ENCODE results near the gene REX1BD. TPM values are rescaled to one million over a fixed set of nuclear protein-coding genes. Genes with fewer than 3 reads are reported as not detected.
"Not testable (repeated sequence)": the region's sequence is repeated elsewhere in the genome, so short reads cannot be mapped to it uniquely, and the experiment has no call there.

REX1BD gene
- total RNA-seq = 10 to 100 TPM; 77.0 to 86.7 (median 82.6) TPM

DNA sequence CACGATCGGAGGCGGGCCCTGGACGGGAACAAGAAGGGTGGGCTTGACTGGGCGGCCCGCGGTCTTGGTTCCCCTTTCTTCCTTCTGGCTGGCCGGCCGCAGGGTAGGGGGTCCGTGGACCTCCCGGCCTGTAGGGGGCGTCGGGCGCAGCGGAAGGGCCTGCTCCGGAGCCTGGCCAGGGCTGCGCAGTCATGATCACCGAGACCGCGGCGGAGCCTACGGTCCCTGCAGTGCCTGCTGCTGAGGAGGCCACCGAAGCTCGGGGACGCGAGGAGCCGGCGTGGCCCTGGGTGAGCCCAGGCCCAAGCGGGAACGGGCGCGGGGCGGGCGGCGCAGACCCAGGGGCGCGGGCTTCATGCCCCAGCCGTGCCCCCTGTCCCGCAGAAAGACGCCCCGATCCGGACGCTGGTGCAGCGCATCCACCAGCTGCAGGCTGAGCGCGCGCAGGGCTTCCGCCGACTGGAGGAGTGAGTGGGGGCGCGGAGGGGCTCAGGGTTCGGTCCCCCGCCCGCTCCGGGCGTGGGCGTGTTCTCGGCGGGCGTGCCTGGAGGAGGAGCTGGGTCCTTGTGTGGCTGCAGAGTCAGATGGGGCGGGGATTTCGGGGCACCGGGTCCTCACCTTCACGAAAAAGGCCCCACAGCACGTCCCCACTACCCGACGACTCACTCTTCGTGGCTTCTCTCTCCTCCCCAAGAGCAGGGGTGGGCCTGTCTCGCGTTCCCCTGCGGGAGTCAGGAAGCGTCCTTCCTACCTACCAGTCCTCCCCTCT lies at the start of gene REX1BD:
Gene REX1BD, plus strand, starts transcription at position 188 of the 769 bp plus-strand sequence. Its CDS starts 4 bp downstream, at position 192.
- H3K4me3 ChIP-seq = peak within 1 kb of the TSS; percentile 87
- no peaks in the 10 kb centered on the region for H3K9me3 ChIP-seq
- no peaks in the 10 kb centered on the region for H3K27me3 ChIP-seq
- H3K36me3 ChIP-seq = peaks cover 11% of the 10 kb centered on the region
- peak within 1 kb of the TSS; percentile 80 for H3K27ac ChIP-seq
- TF ChIP-seq, protein P1, sequence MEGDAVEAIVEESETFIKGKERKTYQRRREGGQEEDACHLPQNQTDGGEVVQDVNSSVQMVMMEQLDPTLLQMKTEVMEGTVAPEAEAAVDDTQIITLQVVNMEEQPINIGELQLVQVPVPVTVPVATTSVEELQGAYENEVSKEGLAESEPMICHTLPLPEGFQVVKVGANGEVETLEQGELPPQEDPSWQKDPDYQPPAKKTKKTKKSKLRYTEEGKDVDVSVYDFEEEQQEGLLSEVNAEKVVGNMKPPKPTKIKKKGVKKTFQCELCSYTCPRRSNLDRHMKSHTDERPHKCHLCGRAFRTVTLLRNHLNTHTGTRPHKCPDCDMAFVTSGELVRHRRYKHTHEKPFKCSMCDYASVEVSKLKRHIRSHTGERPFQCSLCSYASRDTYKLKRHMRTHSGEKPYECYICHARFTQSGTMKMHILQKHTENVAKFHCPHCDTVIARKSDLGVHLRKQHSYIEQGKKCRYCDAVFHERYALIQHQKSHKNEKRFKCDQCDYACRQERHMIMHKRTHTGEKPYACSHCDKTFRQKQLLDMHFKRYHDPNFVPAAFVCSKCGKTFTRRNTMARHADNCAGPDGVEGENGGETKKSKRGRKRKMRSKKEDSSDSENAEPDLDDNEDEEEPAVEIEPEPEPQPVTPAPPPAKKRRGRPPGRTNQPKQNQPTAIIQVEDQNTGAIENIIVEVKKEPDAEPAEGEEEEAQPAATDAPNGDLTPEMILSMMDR (IDR thresholded peaks at IDR 0.05) = peak; percentile 49 to 79
- TF ChIP-seq POLR2AphosphoS5 (IDR thresholded peaks at IDR 0.05) (peak in 2 of 3 donors; percentile 16 to 62), EP300 (IDR thresholded peaks at IDR 0.05) (no peak), POLR2A (IDR thresholded peaks at IDR 0.05) (no peak)
- 0% methylated on average over 19 of the region's 72 CpGs for WGBS
- peaks cover 41% of the 10 kb centered on the region for H3K4me1 ChIP-seq
- DNase-seq (ENCODE audit: low spot score in 2 of 2) = peak; percentile 92 to 94

DNA sequence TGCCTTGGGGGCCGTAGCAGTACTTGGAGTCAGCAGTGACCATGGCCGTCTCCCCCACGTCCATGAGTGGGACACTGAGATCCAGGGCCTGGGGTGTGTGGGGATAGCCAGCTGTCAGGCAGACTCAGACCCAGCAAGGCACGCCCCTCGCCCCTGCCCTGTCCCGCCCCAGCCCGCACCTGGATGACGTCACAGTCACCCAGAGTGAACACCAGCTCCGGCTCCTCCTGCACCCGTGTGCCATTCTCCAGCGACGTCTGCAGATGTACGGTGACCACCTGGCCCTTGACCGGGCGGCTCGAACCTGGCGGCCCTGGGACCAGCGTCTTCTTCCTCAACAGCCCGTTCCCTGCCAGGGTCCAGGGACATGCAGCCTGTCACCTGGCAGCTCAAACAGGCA lies 49.2 kb upstream of the REX1BD start:
- H3K9me3 ChIP-seq = no peaks in the 10 kb centered on the region
- TF ChIP-seq, protein P1 (IDR thresholded peaks at IDR 0.05) = no peak
- TF ChIP-seq POLR2A (IDR thresholded peaks at IDR 0.05) (no peak), POLR2AphosphoS5 (IDR thresholded peaks at IDR 0.05) (no peak)
- H3K27ac ChIP-seq = no peak overlapping the region
- peaks cover 16% of the 10 kb centered on the region for H3K4me1 ChIP-seq
- DNase-seq (ENCODE audit: low spot score in 2 of 2) = no peak
- no peak overlapping the region for H3K4me3 ChIP-seq
- 83% methylated on average over 1 of the region's 19 CpGs for WGBS
- no peaks in the 10 kb centered on the region for H3K27me3 ChIP-seq
- H3K36me3 ChIP-seq = peaks cover 52% of the 10 kb centered on the region

DNA sequence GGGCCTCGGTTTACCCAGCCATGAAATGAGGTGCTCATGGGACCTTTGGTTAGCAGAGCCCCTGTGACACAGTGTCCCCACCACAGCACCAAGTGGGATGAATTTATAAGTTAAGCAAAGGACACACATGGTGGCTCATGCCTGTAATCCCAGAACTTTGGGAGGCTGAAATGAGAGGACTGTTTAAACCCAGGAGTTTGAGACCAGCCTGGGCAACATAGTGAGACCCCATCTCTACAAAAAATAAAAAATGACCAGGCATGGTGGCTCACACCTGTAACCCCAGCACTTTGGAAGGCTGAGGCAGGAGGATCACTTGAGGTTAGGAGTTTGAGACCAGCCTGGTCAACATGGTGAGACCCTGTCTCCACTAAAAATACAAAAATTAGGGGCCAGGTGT lies 48.4 kb upstream of the REX1BD start:
- peaks cover 50% of the 10 kb centered on the region for H3K36me3 ChIP-seq
- H3K9me3 ChIP-seq; H3K4me3 ChIP-seq; H3K27ac ChIP-seq; DNase-seq (ENCODE audit: low spot score in 2 of 2); H3K27me3 ChIP-seq: not testable (repeated sequence)
- H3K4me1 ChIP-seq = peaks cover 16% of the 10 kb centered on the region
- WGBS = 100% methylated on average over 1 of the region's 1 CpG

DNA sequence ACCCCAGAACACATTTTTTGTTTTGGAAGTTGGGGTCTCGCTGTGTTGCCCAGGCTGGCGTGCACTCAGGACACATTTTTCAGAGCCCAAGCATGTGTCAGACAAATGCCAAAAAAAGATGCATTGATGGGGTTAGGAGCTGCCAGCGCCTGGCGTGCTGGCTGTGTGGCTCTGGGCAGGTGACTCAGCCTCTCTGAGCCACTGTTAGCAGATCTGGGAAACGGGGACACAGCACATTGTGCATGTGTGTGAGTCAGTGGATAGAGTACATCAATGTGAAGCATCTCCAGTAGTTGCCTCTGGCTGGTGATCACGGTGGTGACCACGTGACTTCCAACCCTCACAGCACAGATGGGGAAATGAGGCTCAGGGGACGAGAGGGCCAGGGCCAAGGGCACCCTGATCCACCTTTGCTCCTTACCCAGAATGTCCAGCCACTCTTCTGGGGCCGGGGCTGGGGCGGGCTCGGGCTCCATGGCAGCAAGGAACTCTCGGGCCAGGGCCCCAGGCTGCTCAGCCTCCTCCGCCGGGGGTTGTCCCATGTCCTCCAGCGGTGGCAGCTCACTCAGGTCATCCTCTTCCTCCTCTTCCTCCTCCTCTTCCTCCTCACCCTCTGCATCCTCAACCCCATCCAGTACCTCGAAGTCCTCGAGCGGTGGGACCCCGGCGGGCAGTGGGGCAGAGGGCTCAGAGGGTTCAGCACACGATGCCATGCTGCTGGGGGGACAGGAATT lies 47.2 kb upstream of the REX1BD start:
- no peak overlapping the region for H3K27ac ChIP-seq
- 83% methylated on average over 17 of the region's 21 CpGs for WGBS
- peaks cover 38% of the 10 kb centered on the region for H3K36me3 ChIP-seq

DNA sequence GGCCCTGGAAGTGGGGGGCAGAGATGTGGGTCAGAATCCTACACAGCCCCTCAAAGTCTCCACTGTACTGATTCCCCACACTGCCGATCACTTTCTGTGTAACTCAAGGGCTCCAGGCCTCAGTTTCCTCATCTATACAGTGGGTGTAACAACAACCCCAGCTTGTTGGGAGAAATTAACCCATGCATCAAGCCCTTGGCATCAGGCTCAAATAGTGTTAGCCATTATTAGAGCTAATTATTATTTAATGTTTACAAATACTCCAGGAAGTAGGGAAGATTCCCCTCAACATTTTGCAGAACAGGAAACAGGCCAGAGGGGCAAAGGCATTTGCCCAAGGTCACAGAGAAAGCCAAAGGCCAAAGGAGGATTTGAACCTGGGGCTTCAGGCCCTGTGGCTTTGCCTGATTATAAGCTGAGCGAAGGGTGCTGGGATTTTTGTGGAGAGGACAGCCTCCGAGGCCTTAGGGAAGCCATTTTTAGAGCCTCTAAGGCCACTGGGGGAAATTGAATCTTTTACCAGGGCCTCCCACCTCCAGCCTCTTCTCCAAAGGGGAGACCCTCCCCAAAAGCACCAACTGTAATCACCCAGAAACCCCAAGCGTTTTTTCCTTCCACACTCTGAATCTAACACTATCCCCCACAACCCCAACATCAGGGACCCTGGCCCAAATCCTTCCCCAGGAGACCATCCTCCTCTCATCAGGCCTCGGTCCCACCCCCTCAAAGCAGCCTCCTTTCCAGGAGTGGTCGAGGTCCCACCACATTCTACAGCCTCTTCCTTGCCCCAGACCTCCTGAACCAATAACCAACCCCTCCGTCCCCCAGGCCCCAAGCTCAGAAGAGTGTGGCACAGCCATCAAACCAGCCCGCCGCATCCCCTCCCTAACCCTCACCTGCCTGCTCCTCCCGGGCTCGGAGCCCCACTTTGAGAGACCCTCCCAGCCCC lies 46.3 kb upstream of the REX1BD start:
- H3K4me1 ChIP-seq = peaks cover 16% of the 10 kb centered on the region

More for the DNA sequence above, 47.2 kb upstream of the REX1BD start:
- Histone ChIP-seq H3K27me3 (no peaks in the 10 kb centered on the region), H3K9me3 (no peaks in the 10 kb centered on the region), H3K4me3 (no peak overlapping the region), H3K4me1 (peaks cover 16% of the 10 kb centered on the region)
- TF ChIP-seq POLR2A (IDR thresholded peaks at IDR 0.05) (no peak), EP300 (IDR thresholded peaks at IDR 0.05) (no peak), POLR2AphosphoS5 (IDR thresholded peaks at IDR 0.05) (no peak)
- TF ChIP-seq, protein P1 (IDR thresholded peaks at IDR 0.05) = no peak
- no peak for DNase-seq (ENCODE audit: low spot score in 2 of 2)

More for the DNA sequence above, 46.3 kb upstream of the REX1BD start:
- 15% methylated on average over 11 of the region's 11 CpGs for WGBS
- no peak for DNase-seq (ENCODE audit: low spot score in 2 of 2)
- H3K27me3 ChIP-seq = no peaks in the 10 kb centered on the region
- peaks cover 31% of the 10 kb centered on the region for H3K36me3 ChIP-seq
- H3K27ac ChIP-seq = peak overlapping the region; percentile 90
- peak overlapping the region; percentile 66 for H3K4me3 ChIP-seq
- TF ChIP-seq POLR2AphosphoS5 (IDR thresholded peaks at IDR 0.05) (no peak), EP300 (IDR thresholded peaks at IDR 0.05) (no peak), POLR2A (IDR thresholded peaks at IDR 0.05) (no peak)
- TF ChIP-seq, protein P1 (IDR thresholded peaks at IDR 0.05) = no peak
- no peaks in the 10 kb centered on the region for H3K9me3 ChIP-seq

Measured in suprapubic skin (tissue), 4 donors.